Measurements from ENCODE around the gene STIL.
"Not testable (repeated sequence)": the region's sequence is repeated elsewhere in the genome, so short reads cannot be mapped to it uniquely, and the experiment has no call there.

STIL gene

GRCh38 chr1:47313915-47314664 lies at the start of gene STIL:
Gene STIL, minus strand, starts transcription at chr1:47314147. Its CDS starts 3,828 bp downstream, at chr1:47310319.
- DNase-seq (ENCODE audit: low read depth): peak; percentile 99

DNA sequence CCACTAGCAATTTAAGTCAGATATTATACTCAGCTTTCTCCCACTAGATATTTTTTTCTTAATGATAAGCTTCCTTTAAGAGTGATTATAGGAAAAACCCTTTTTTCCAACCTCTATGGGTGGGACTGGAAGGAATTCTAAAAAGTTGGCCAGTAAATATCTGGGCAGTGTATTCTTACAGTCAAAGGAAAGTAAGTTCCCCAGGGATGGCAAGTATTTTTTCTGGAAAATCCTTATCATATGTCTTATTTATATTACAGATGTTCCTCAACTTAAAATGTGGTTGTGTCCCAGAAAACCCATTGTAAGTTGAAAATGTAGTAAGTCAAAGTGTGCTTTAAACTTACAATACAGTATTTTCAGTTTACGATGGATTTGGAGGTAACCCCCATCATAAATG lies 48.9 kb upstream of the STIL start:
- DNase-seq (ENCODE audit: low read depth): no peak

DNA sequence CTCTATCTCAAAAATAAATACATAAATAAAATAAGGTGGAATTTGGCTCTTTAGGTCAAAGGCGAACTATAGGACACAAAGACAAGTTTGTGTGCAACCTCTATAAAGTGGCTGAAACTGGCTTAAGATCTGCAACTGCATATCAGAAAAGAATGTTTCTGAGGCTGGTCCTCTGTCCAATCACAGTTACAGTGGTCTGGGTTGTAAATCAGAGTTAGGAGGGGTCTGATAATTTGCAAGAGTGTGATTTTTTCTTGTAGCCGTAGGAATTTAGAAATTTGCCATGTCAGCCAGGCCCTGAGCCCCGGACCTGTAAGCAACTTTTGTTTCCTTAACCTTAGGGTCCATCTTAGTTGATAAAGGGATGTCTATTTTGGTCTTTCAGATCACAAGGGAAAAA lies 47.4 kb upstream of the STIL start:
- no peak for DNase-seq (ENCODE audit: low read depth)

DNA sequence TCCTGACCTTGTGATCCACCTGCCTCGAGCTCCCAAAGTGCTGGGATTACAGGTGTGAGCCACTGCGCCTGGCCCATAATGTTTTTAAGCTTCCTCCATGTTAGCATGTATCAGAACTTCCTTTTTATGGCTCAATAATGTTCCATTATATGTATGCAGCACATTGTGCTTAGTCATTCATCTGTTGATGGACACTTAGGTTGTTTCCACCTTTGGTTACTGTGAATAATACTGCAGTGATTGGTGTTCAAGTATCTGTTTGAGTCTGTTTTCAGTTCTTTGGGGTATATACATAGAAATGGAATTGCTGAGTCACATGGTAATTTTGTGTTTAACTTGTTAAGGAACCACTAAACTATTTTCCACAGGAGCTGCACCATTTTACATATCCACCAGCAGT lies 37.4 kb upstream of the STIL start:
- DNase-seq (ENCODE audit: low read depth): peak; percentile 18

DNA sequence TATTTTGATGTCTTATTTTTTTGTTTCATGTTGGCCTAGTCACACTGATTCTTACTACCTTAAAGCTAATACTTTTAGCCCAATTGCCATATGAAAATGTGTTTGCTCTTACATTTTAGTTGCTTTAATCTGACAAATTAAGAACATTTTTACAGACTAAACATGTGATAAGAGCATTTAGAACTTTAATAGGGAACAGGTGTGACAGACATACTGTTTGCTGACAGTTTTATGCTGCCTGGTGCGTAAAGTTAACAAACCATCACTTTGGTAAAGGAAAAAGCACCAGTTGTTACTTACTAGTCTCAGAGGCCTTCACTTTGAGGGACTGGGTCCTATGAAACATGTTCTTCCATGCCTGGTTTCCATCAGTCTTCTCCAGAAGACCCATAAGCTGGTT lies 34.3 kb upstream of the STIL start:
- DNase-seq (ENCODE audit: low read depth): no peak

- DNase-seq (ENCODE audit: low read depth): no peak
These were observed 33.8 kb upstream of the STIL start for GRCh38 chr1:47347735-47348134.

- not testable (repeated sequence) for DNase-seq (ENCODE audit: low read depth)
These were observed 33.0 kb upstream of the STIL start for GRCh38 chr1:47346979-47347378.

GRCh38 chr1:47340227-47340626 lies 26.3 kb upstream of the STIL start:
- DNase-seq (ENCODE audit: low read depth): peak; percentile 5

GRCh38 chr1:47338249-47339077 lies 24.5 kb upstream of the STIL start:
- DNase-seq (ENCODE audit: low read depth): no peak

- no peak for DNase-seq (ENCODE audit: low read depth)
These were observed 23.4 kb upstream of the STIL start for GRCh38 chr1:47337350-47337749.

- DNase-seq (ENCODE audit: low read depth): peak; percentile 79
These were observed 21.0 kb upstream of the STIL start for GRCh38 chr1:47334765-47335435.

GRCh38 chr1:47333922-47334764 lies 20.2 kb upstream of the STIL start:
- DNase-seq (ENCODE audit: low read depth): peak; percentile 63

DNA sequence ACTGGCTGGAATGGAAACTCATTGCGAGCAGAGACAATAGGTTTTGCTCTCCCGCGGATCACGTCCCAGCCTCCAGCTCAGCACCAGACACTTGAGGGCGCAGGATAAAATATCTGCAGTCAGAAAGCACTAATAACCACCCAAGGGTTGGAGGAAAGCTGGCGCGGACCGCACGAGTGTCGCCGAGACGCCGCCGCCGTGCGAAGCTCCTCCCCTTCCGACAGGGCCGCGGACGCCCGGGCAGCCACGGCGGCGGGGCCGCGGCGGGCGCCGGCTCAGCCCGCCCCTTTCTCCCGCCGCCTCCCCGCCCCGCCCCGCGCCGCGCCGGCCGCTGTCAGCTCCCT lies 19.6 kb upstream of the STIL start, which contains the start of gene CMPK1:
Gene CMPK1 (plus strand): TSS at position 213 of the 344 bp plus-strand sequence. CDS start 156 bp downstream, outside the sequence.
- peak; percentile 70 for DNase-seq (ENCODE audit: low read depth)

DNA sequence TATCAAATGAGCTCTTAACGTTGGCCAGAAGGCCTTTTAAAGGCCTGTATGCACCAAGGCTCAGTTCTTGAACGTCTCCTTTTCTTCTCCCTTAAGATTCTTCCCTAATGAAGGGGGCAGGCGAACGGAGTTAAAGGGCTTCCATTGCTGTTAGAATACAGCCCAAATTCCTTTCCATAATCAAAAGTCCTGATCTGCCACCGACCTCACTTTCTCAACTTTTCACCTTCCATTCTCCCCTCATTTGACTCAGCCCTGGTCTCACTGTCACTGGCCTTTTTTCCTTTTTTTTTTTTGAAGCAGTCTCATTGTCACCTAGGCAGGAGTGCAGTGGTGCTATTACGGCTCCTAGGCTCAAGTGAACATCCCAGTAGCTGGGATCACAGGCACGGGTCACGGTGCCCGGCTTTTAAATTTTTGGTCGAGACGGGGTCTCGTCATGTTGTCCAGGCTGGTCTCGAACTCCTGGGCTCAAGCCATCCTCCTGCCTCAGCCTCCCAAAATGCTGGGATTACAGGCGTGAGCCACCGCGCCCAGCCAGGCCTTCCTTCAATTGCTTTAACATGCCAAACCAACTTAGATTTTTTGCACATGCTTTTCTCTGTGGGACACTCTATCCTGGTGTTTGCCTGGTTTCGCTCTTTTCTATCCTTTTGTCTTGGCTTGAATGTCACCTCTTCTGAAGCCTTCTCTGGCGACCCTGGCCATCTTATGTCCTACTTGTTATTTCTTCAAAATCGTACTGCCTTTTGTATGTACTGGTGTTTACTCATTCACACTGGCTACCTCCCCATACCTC lies 19.0 kb upstream of the STIL start:
- DNase-seq (ENCODE audit: low read depth): no peak

GRCh38 chr1:47331875-47332274 lies 17.9 kb upstream of the STIL start:
- DNase-seq (ENCODE audit: low read depth): no peak

DNA sequence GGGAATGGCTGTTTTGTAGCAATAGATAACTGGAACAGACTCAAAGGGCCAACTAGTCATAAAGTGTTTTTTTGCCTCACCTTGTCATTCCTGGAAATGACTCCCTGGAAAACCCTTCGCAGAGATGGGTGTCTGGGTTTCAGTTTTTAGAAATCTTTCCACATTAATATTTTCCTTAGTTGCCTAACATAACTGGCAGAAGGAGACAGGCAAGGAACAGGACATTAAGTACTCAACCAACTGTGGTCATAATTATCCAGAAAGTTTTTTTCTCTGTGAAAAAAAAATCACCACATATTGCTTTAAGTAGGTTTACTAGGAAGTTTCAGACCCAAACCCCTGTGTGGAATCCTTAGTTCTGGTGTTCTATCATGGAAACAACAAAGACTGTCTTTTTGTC lies 16.3 kb upstream of the STIL start:
- peak; percentile 26 for DNase-seq (ENCODE audit: low read depth)

- DNase-seq (ENCODE audit: low read depth): no peak
These were observed 15.0 kb upstream of the STIL start for GRCh38 chr1:47328992-47329391.

GRCh38 chr1:47326271-47326670 lies 12.3 kb upstream of the STIL start:
- no peak for DNase-seq (ENCODE audit: low read depth)

- DNase-seq (ENCODE audit: low read depth): peak; percentile 19
These were observed 11.6 kb upstream of the STIL start for GRCh38 chr1:47325528-47325927.

GRCh38 chr1:47324682-47325081 lies 10.7 kb upstream of the STIL start:
- DNase-seq (ENCODE audit: low read depth): no peak

DNA sequence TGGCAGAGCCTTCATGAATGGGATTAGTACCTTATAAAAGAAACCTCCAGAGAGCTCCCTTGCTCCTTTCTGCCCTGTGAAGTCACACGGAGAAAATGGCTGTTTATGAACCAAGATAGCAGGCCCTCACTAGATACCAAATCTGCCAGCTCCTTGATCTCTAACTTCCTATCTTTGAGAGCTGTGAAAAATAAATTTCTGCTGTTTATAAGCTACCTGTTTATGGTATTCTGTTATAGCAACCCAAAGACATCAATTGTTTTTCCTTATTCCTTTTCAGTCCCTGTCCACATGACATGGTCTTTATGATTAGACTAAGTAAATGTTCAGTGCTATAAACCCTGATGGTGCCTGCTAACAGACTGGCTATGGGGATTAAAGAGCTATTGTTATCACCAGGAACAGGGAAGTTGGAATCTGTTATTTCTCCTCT lies 9.7 kb upstream of the STIL start:
- no peak for DNase-seq (ENCODE audit: low read depth)
